ENCODE measurements around the gene SFT2D3.

SFT2D3 gene, protein sequence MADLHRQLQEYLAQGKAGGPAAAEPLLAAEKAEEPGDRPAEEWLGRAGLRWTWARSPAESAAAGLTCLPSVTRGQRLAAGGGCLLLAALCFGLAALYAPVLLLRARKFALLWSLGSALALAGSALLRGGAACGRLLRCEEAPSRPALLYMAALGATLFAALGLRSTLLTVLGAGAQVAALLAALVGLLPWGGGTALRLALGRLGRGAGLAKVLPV

DNA sequence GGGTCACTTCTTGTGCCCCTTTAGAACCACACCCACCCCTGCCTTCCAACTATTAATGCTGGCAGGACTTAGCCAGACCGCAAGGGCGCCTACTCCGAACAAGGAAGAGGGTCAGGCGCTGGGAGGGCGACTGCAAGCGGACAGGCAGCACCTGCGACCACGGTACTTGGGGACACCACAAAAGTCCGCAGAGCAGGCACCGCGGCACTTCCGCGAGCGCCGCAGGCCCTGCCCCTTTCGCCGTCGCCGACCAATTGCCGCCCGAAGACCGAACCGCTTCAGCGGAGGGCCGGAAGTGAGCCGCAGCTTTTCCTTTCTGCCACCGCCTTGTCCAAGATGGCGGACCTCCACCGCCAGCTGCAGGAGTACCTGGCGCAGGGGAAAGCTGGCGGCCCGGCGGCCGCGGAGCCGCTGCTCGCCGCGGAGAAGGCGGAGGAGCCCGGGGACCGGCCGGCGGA lies at the start of gene SFT2D3:
Gene SFT2D3, plus strand, starts transcription at position 305 of the 458 bp plus-strand sequence. Its CDS starts 32 bp downstream, at position 337.
- peak; percentile 86 to 88 for DNase-seq

DNA sequence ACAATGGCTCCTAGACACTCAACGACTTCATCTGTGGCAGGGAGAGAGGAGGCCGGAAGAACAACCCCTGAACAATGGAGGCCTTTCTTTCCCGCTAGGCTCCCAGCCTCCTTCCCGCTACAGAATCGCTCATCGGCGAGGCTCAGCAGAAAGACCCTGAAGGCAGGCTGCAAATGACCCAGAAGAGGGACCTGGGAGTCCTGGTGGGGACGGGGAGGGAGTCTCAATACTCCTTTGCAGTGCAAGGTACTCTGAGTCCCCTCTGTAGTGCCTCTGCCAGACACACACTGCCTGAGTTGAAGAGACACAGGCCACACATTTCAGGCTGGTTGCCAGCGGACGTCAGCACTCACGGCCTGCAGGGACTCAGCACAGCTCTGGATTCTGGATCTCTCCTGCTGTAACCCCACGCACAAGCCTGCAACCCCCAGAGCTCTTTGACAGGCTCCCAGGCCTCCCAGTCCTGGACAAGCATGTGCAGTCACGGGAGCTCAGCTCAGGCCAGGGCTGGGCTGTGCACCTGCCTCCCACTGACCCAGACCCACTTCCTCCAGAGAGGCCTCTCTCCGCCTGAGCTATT lies 49.2 kb upstream of the SFT2D3 start:
- DNase-seq: no peak

DNA sequence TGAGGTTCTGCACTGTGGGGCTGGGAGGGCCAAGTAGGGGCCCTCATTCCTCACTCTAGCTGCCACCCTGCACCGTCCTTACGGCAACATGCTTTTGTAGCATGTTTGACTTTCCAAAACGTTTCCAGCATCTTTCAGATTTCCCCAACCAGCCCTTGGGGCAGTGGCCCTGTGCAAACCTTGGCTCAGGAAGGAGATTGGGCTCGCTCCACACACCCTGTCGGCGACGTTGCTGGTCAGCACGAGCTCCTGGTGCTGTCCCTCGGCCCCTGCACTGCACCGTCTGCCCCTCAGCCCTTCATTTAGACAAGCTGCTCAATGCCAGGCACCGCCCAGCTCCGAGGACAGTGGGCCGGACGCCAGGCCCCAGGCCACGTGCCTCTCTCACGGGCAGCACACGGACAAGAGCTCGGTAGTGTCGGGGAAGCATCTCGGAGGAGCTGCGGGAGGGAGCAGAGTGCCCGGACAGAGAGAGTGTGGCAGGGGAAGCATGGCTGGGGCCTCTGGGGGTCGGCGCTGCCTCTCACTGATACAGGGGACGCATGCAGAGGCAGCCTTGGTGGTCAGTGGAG lies 48.4 kb upstream of the SFT2D3 start:
- no peak for DNase-seq

DNA sequence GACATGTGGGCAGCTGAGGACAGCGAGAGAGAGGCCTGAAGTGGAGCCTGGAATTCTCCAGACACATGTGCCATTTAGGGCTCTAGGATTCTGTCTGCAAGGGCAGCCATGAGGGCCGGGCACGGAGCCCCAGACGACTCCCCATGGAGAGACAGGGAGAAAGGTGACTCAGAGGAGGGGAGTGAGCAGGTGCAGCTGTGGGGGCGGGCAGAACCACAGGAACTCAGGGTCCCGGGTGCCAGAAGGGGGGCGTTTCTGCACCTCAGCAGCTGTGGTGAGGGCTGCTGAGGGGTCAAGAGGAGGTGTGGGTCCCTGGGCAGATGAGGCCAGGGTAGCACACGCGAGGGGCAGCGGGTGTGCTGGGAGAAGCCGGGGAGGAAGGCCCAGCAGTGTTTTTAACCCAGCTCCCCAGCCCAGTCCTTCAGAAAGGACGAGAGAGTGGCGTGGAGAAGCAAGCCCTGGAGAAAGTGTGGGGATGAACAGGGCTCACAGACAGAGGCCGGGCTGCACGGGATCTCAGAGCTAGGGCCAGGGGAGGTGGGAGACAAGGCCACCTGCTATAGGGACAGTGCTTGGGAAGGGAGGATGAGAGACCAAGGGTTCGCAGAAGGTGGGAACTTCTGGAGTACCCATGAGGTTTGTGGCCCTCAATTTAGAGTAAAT lies 47.7 kb upstream of the SFT2D3 start:
- DNase-seq: no peak

DNA sequence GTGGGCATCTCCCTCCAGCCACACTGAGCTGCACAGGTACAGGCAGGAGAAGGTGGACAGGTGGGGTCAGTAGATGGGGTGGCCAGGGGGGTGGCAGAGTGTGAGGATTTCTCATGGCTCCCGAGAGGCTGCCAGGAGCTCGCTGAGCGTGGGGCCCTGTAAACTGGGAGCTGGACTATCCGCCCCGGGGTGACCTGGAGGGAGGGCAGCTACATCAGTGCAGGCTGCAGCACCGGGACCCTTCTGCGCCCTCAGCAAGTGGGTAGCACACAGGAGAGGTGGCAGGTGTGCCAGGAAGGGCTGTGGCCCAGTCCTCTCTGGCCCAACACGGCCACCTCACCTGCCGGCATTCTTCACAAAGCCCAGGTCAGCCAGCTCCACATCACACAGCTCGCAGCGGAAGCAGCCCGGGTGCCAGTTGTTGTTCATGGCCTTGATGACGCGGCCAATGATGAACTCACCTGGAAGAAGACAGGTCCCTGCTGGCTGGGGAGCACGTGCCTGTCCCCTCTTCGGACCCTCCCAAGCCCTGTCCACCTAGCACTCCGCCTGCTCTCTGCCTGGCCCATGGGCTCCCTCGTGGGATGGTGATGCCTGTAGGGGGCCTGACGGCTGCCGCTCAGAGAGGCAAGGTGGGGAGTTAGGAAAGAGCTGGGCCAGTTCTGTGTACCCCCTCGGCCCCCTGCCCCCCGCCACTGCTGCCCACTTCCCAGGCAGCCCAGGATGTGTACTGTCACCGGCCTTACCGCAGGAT lies 47.0 kb upstream of the SFT2D3 start:
- DNase-seq: no peak

DNA sequence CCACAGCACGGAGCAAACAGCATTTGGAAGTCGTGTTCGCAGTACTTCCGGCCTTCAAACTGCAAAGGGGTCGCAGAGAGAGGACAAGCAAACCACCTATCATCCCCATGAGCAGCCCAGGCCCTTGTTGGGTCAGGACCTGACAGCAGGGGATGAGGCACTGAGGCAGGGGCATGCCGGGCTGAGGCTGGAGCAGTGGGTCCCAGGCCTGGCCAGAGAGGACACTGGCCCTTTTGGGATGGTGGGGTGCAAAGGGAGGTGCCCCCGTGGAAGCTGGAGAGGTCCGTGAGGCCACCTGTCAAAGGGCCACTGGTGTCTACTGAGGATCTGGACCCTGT lies 46.5 kb upstream of the SFT2D3 start:
- no peak for DNase-seq

DNA sequence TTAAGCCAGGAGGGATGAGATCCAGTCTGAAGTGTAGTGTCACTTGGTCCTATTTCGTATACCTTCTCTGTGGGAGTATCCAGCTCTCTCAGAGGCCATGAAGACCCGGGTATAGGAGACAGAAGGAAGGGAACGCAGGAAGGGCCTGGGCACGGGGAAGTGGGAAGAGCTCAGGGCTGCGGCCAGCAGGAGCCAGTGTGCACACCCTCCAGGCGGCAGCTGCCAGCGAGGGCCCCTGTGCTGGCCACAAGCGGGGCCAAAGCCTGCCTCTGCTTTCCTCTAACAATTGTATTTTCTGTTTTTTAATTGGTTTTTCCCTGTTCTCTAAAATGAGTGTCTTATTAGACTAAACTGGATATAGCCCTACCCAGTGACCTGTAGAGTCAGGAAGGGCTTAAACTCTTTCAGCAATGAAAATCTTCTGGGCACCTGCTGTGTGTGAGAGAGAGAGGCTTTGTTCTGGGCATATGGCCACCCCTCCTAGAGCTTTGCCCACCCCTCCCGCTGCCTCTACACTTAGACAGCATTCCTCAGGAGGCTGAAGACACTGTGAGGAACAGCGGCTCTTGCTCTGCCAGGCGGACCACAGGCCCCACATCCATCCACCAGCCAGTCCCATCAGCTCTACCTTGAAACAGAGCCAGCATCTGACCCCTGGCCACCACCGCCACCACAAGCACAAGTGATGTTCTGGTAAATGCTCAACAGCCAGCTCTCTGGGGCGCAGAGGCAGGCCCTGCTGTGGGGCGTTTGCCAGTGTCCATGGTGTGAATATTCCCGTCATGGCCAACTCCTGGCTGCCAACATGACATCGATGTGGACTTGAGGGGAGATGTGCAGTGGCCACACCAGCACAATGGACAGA lies 45.9 kb upstream of the SFT2D3 start:
- no peak for DNase-seq

DNA sequence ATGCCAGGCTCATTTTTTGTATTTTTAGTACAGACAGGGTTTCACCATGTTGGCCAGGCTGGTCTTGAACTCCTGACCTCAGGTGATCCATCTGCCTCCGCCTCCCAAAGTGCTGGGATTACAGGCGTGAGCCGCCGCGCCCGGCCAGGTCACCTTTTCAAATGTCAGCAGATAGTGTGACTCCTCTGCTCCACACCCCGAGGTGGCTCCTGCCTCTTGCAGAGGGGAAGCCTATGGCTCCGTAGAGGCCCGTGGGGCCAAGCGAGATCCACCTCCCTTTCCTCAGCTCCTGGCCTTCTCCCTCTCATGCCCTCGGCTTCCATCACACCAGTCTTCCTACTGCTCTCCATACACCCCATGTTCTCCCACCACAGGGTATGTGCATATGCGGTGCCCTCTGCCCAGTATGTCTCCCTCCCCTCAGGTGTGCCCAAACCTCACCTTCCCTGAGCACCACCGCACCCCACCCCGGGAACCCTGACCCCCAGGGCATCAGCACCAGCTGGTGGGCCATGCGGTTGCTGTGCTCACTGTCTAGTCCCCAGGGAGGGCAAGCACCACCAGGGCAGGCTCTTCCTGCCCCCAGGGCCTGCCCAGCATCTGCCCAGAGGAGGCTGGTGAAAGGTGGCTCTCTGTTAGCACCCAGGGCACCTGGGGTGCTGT lies 44.6 kb upstream of the SFT2D3 start:
- no peak for DNase-seq

DNA sequence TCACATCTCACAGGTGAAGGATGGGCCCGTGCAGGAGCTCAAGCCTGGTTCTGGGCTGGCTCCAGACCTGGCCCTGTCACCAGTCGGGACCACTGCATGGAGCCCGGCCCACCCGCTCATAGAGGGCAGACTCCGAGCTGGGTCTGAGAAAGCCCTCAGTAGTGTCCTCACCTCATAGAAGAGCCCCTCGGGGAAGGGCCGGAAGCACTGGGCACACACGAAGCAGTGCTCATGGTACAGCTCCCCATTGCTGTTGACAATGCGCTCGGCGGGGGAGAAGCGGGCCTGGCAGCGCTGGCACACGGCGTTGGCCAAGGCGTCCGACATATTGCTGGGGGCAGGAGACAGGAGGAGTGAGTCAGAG lies 44.1 kb upstream of the SFT2D3 start:
- DNase-seq: no peak

DNA sequence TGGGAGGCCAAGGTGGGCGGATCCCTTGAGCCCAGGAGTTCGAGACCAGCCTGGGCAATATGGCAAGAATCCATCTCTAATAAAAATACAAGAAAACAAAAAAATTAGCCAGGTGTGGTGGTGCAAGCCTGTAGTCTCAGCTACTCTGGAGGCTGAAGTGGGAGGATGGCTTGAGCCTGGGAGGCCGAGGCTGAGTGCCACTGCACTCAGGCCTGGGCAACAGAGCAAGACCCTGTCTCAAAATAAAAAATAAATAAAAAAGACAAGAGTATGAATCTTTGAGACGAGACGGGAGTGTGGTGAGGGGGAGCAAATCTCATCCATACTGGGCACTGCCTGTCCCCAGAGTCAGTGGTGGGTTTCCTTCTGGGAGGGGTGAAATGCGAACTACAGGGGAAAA lies 43.2 kb upstream of the SFT2D3 start:
- DNase-seq: no peak

DNA sequence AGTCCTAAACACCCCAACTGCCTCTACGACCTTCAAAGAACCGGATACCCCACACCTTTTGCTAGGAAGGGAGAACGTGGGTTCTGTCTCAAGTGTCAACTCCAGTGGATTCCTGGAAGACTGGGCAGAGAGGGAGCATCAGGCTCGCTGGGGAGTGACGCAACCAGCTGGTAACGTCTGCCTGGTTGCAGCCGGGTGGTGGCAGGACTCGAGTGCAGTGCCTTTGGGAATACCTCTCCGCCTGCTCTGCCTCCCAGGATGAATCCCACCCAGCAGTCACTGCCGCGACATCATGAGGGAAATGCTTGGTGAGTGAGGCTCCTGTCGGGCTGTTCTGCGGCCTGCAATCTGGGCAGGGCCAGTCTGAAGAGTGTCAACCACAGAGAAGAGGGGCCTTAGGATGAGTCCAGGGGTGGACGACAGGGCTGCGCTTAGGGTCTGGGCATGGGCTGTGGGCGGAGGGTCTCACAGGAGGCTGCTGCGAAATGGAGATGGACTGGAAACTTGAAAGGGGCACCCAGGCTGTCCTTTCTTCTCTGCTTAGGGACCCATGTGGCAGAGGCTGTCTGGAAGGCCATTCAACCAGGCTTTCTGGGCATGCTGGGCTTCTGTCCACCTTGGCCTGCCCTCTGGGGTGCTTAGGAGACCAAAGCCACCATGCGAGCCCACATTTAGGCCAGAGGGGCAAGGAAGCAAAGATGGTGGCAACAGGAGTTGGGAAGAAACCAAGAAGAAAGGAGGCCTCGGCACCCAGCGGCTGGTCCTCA lies 42.5 kb upstream of the SFT2D3 start:
- no peak for DNase-seq

DNA sequence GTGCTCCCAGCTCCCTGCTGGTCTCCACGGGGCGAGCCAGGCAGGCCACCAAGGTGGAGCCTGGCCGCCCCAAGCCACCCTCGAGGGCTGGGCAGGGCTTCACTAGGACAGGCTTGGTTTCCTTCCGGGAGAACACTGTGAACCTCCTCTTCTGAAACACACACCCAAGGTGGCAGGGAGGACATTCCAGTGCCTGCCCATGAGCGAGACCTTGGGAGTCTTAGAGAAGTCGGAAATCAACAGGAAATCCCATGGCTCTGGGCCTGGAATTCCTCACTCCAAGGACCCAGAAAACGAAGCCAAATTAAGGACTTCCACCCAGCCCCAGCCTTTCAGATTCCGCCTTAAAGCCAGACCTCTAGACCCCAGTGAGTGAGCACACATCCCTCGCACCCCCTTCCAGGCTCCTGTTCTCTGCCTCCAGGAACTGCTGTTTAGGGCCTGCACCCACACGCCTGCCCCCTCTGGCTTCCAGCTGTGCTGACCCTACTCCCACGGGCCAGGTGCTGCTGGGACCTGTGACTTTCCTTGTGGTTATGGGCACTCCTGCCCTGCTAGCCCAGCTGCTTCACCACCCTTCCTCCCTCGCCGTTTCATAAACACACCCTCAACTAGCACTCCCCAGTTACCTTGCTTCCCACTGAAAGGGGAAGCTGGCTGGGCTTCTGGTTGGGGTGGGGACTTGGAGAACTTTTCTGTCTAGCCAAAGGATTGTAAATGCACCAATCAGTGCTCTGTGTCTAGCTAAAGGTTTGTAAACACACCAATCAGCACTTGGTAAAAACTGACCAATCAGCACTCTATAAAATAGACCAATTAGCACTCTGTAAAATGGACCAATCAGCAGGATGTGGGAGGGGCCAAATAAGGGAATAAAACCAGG lies 41.6 kb upstream of the SFT2D3 start:
- DNase-seq: no peak

DNA sequence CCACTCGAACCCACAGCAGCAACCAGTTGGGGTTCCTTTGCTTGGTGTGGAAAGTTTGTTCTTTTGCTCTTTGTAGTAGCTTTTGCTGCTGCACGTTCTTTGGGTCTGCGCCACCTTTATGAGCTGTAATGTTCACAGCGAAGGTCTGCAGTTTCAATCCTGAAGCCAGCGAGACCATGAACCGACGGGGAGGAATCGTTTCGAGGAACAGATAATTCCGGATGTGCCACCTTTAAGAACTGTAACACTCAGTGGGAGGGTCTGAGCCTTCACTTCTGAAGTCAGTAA lies 41.1 kb upstream of the SFT2D3 start:
- DNase-seq: no peak

DNA sequence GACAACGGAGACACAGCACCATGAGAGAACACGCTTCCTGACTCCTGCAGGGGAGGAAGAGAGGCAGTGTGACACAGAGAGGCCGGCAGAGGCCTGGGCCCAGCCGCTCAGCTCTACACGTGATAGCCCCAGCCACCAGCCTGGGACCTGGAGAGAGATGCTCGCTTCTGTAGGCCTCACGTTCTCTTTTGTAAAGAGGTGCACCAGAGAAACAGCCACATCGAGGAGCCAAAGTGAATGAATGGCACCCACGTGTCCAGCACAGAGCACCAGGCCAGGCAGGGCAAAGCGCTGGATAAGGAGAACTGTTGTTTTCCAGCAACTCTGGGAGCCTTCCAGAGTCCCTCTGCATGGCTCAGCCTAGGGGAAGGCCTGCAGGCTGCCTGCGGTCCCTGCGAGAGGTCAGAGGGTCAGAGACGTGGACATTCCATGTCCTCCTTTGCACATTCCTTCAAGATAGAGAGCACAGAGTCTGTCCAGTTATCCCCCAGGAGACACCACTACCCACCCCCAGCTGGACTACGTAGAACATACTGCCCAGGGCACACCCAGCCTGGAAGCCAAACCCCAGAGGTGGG lies 40.1 kb upstream of the SFT2D3 start:
- no peak for DNase-seq

DNA sequence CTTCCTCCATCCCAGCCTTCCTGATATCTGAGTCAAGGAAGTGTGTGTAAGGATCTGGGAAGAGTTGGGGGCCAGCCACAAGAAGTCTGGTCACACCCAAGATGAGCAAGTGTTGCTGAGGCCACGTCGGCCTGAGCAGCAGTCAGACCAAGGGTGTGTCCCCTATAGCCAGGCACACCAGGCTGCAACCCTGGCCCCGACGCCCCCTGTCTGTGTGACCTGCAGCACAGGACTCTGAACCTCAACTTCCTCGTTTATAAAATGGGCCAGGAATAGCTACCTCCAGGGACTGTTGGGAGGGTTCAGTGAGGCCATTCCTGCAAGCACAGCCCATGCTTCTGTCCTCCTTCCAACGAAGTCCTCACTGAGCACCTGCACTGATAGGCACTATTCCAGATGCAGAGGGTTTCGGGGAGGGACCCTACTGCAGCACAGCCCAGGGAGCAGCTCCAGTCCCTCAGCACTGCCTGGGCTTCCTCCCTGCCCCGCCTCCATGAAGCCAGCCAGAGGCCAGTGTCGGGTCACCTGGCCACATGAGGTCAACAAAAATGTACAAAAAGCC lies 39.3 kb upstream of the SFT2D3 start:
- DNase-seq: no peak

DNA sequence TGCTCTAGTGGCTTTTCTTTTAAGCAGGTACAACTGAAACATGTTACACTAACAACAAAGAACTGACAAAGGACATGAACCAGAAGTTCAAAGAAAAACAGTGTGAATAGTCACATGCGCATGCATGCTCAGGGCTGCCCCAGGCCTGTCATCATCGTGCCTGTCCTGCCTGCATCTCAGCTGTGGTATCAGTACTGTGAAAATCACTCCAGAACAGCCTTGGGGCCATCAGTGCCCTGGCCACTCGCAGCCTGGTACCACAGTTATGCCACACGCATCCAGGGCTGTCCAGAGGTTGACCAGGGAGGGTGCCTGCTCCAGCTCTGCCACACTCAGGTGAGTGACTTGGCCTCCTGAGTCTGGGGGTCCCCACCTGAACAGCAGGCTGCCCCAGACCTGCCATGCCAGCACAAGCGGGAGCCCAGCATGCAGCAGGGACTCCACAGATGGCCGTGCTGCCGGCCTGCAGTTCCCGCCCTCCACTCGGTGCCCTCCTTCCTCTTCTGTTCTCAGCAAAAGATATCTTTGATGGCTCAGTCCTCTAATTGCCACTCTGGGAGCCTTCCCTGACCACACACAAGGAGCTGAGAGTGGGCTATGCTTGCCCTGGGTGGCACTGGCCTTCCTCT lies 38.2 kb upstream of the SFT2D3 start:
- DNase-seq: no peak

DNA sequence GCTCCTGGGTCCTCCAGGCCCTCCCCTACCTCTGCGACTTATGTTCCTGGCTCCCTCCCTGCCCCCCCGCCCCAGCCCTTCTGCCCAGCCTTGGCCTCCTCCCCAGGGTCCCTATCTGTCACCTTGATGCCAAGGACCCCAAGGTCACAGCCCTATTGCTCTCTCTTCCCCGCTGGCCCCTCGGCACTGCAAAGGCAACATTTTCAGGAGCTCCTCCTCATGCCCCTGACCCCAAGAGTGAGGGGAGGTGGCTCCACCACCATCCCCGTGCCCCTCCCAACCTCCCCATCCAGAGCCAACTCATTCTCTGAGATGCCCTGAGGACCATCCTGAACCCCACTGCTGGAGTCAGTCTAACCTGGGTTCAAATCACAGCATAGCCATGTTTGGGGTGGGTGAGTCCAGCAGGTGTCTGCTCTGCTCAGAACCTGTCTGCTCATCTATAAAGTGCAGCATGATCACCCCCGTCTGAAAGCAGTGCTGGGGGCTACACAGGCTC lies 37.7 kb upstream of the SFT2D3 start:
- no peak for DNase-seq

DNA sequence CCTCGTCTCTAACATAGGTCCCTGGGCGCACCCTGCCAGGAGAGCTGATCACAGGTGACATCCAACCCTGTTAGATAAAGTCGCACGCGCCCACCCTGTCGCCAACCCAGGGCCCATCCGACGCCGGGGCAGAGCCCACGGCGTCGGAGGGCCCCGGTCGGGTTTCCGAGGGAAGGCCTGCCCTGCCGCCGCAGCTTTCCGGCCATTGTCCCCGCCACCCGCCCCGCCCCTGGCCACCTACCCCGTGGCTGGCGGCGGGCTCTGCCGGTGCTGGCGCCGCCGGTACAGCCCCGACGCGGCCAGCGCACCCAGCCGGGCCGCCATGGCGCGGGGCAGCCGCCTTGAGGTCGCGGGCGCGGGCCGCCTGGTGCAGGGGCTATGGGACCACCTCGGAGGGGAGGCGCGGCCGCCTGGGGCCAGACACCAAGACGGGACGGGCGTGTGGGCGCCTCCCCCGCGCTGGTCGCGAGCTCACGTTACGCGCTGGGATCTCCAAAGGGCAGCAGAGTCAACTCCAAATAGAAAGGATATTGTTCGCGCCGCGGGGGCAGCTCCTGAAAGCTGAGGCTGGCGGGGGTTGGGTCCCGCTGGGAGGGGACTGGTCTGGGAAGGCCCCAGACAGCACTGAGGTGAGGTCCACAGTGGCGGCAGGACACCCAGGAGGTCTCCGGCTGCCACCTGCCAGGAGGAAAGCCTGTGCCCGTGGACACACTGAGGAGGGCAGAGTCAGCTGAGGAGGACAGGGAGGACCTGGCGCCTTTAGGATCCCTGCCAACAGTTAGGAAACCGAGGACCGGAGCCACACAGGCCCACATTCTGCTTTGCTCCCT lies 37.0 kb upstream of the SFT2D3 start:
- DNase-seq: no peak
